Epidermal melanocyte (primary cell): ENCODE measurements around the gene IGF1R.

ENCODE experiments used
- DNase-seq: peaks from one replicate; pipeline ENCODE4 v3.0.0; 2011; ENCODE audit warnings: low spot score; ENCODE audit not compliant: insufficient read length

IGF1R gene

GRCh38 chr15:98855815-98856531, 207.6 kb downstream of the IGF1R start:
- DNase-seq = no peak

- DNase-seq = no peak
Observed at GRCh38 chr15:98856532-98856907, 208.2 kb downstream of the IGF1R start.

GRCh38 chr15:98858610-98859023, 210.3 kb downstream of the IGF1R start:
- DNase-seq = no peak

- DNase-seq = no peak
Observed at GRCh38 chr15:98859149-98859548, 210.8 kb downstream of the IGF1R start.

GRCh38 chr15:98860281-98861041, 212.1 kb downstream of the IGF1R start:
- no peak for DNase-seq

GRCh38 chr15:98861188-98861587, 212.8 kb downstream of the IGF1R start:
- DNase-seq = no peak

- DNase-seq = no peak
Observed at GRCh38 chr15:98863983-98864382, 215.6 kb downstream of the IGF1R start.

GRCh38 chr15:98865397-98866339, 217.3 kb downstream of the IGF1R start:
- DNase-seq = no peak

- no peak for DNase-seq
Observed at GRCh38 chr15:98866511-98866910, 218.2 kb downstream of the IGF1R start.

- no peak for DNase-seq
Observed at GRCh38 chr15:98868564-98868963, 220.2 kb downstream of the IGF1R start.

- DNase-seq = no peak
Observed at GRCh38 chr15:98870788-98871187, 222.4 kb downstream of the IGF1R start.

- no peak for DNase-seq
Observed at GRCh38 chr15:98872774-98873173, 224.4 kb downstream of the IGF1R start.

- DNase-seq = peak; percentile 79
Observed at GRCh38 chr15:98873441-98874218, 225.3 kb downstream of the IGF1R start.

- DNase-seq = no peak
Observed at GRCh38 chr15:98874370-98874769, 226.0 kb downstream of the IGF1R start.

GRCh38 chr15:98874773-98875172, 226.4 kb downstream of the IGF1R start:
- no peak for DNase-seq

GRCh38 chr15:98875309-98875708, 227.0 kb downstream of the IGF1R start:
- no peak for DNase-seq

- no peak for DNase-seq
Observed at GRCh38 chr15:98876451-98877369, 228.4 kb downstream of the IGF1R start.

- DNase-seq = no peak
Observed at GRCh38 chr15:98878172-98878571, 229.8 kb downstream of the IGF1R start.

- no peak for DNase-seq
Observed at GRCh38 chr15:98878862-98879261, 230.5 kb downstream of the IGF1R start.
